Transverse colon (tissue), 4 donors: ENCODE results near the gene OR5K2. TPM values are rescaled to one million over a fixed set of nuclear protein-coding genes. Genes with fewer than 3 reads are reported as not detected.

Source experiments
- DNase-seq: peaks from one replicate; pipeline ENCODE4 v3.0.0-alpha.2; 2019
- H3K27ac ChIP-seq, 4 donors: fragments of 200-600 bp; sonication (generic); 2 replicates each; pipeline ENCODE4 v1.5.1; 2016 to 2018; ENCODE audit warnings: inconsistent platforms in 4 of 4
- H3K27me3 ChIP-seq: fragments of 200-600 bp; sonication (generic); 2 replicates; pipeline ENCODE4 v1.5.1; 2017; ENCODE audit warnings: inconsistent platforms
- H3K36me3 ChIP-seq, 4 donors: fragments of 200-600 bp; sonication (generic); 2 replicates each; pipeline ENCODE4 v1.5.1; 2017 to 2019; ENCODE audit warnings: inconsistent platforms in 4 of 4
- H3K4me1 ChIP-seq, 4 donors: fragments of 200-600 bp; sonication (generic); 2 replicates each; pipeline ENCODE4 v1.5.1; 2017 to 2020; ENCODE audit warnings: inconsistent platforms in 4 of 4
- H3K4me3 ChIP-seq, 4 donors: fragments of 200-600 bp; sonication (generic); 1 replicate in 1 of 4; 2 replicates in 3 of 4; pipeline versions ENCODE4 v1.5.1 to v1.6.1; 2017 to 2019; ENCODE audit warnings: inconsistent platforms in 4 of 4
- H3K9me3 ChIP-seq, 2 donors: fragments of 200-600 bp; sonication (generic); 2 replicates each; pipeline ENCODE4 v1.5.1; 2017 to 2019; ENCODE audit warnings: inconsistent platforms in 2 of 2
- CTCF ChIP-seq, 5 experiments: fragments of 200-600 bp in 3 of 5; fragments of 450-650 bp in 2 of 5; sonication (generic) in 3 of 5; IDR thresholded peaks; 1 replicate in 2 of 5; 2 replicates in 3 of 5; pipeline ENCODE4 v1.5.1; 2016 to 2017; ENCODE audit warnings: antibody characterized with exemption in 5 of 5, inconsistent platforms in 3 of 5, mild to moderate bottlenecking in 2 of 5, moderate library complexity in 1 of 5
- EP300 ChIP-seq: sonication (generic); formaldehyde crosslinking; IDR thresholded peaks from one replicate; pipeline ENCODE4 v1.6.1; 2017; ENCODE audit warnings: antibody characterized with exemption, low read depth
- POLR2A ChIP-seq: fragments of 450-650 bp; IDR thresholded peaks from one replicate; pipeline ENCODE4 v1.6.1; 2016; ENCODE audit warnings: antibody characterized with exemption, mild to moderate bottlenecking, moderate library complexity
- POLR2AphosphoS5 ChIP-seq, 3 donors: sonication (generic); formaldehyde crosslinking; IDR thresholded peaks; one replicate each; pipeline ENCODE4 v1.6.1; 2016; ENCODE audit warnings: antibody characterized with exemption in 3 of 3
- WGBS, 2 donors: methylation state at CpG; one replicate each; pipeline ENCODE4 v1.1.5; 2018; ENCODE audit warnings: low coverage in 1 of 2; 5-methylcytosine and 5-hydroxymethylcytosine counted together
- in situ Hi-C, 4 donors: fragments of 200-750 bp; cut with MboI; loops; one replicate each; pipeline versions ENCODE4 v1.15.0 to v1.15.1; 2017; ENCODE audit warnings: low sequenced_read_pairs in 3 of 4, low pct_ligation_motif_present in 1 of 4, low pct_unique_long_range_greater_than_20kb in 1 of 4
- intact Hi-C: fragments of 100-400 bp; cut with DNase I; formaldehyde crosslinking; loops from one replicate; pipeline ENCODE4 v1.15.1; 2023; ENCODE audit warnings: low total_unique reads
- total RNA-seq, 4 donors: library from RNA; depleted of rRNA; stranded (reverse); fragments of >200 nt; gene quantifications; one replicate each; pipeline ENCODE4 v1.1.0, GENCODE V29; 2016

The OR5K2 gene
- total RNA-seq, 4 donors from 2014 or later, result not detected

- DNase-seq, result no peak
- intact Hi-C loops, result no loop called here
- in situ Hi-C loops, result no loop called here
- Histone ChIP-seq H3K9me3 (peaks cover 0 to 5% of the 10 kb centered on the region in 2 donors), H3K4me3 (no peak overlapping the region), H3K36me3 (no peaks in the 10 kb centered on the region), H3K4me1 (no peaks in the 10 kb centered on the region), H3K27ac (no peak overlapping the region), H3K27me3 (no peaks in the 10 kb centered on the region)
- 81 to 90% methylated on average over 2 of the region's 2 CpGs for WGBS, 2 donors
- TF ChIP-seq CTCF (IDR thresholded peaks at IDR 0.05) (no peak), POLR2A (no peak), EP300 (no peak), POLR2AphosphoS5 (IDR thresholded peaks at IDR 0.05) (no peak)
These were observed 39.9 kb upstream of the OR5K2 start for GRCh38 chr3:98457543-98457942.

- Histone ChIP-seq H3K4me3 (no peak overlapping the region), H3K36me3 (no peaks in the 10 kb centered on the region), H3K27me3 (no peaks in the 10 kb centered on the region), H3K4me1 (no peaks in the 10 kb centered on the region), H3K27ac (no peak overlapping the region), H3K9me3 (peaks cover 4 to 5% of the 10 kb centered on the region in 2 donors)
- TF ChIP-seq CTCF (IDR thresholded peaks at IDR 0.05), result no peak
- TF ChIP-seq POLR2AphosphoS5 (IDR thresholded peaks at IDR 0.05), result no peak
- no peak for TF ChIP-seq EP300
- no peak for TF ChIP-seq POLR2A
- intact Hi-C loops, result no loop called here
- DNase-seq, result no peak
- in situ Hi-C loops, result no loop called here
These were observed 37.3 kb upstream of the OR5K2 start for GRCh38 chr3:98460220-98460619.

GRCh38 chr3:98462901-98463300, 34.6 kb upstream of the OR5K2 start, which contains the start of gene OR5K1:
Gene OR5K1 (plus strand): TSS chr3:98463201. CDS start chr3:98469577, 6,376 bp downstream.
- Histone ChIP-seq H3K27ac (no peak within 1 kb of the TSS), H3K4me1 (no peaks in the 10 kb centered on the region), H3K9me3 (peaks cover 5% of the 10 kb centered on the region in 2 donors), H3K27me3 (no peaks in the 10 kb centered on the region), H3K36me3 (no peaks in the 10 kb centered on the region), H3K4me3 (no peak within 1 kb of the TSS)
- intact Hi-C loops, result no loop called here
- WGBS, 2 donors, result 55 to 81% methylated on average over 1 of the region's 1 CpG
- TF ChIP-seq POLR2AphosphoS5 (IDR thresholded peaks at IDR 0.05) (no peak), POLR2A (no peak), EP300 (no peak), CTCF (IDR thresholded peaks at IDR 0.05) (no peak)
- in situ Hi-C loops, result no loop called here
- DNase-seq, result no peak

GRCh38 chr3:98482717-98483482, 14.6 kb upstream of the OR5K2 start:
- intact Hi-C loops, result no loop called here
- Histone ChIP-seq H3K4me1 (no peaks in the 10 kb centered on the region), H3K27ac (no peak overlapping the region), H3K36me3 (no peaks in the 10 kb centered on the region), H3K4me3 (no peak overlapping the region), H3K27me3 (no peaks in the 10 kb centered on the region), H3K9me3 (peaks cover 0 to under 1% of the 10 kb centered on the region in 2 donors)
- WGBS, 2 donors, result 44% methylated on average over 2 to 3 of the region's 3 CpGs
- in situ Hi-C loops, result no loop called here
- no peak for DNase-seq
- TF ChIP-seq POLR2AphosphoS5 (IDR thresholded peaks at IDR 0.05) (no peak), POLR2A (no peak), EP300 (no peak), CTCF (IDR thresholded peaks at IDR 0.05) (no peak)
